Tongue (tissue), 2 donors: ENCODE results near the gene USP53. TPM values are rescaled to one million over a fixed set of nuclear protein-coding genes. Genes with fewer than 3 reads are reported as not detected.
"Not testable (repeated sequence)": the region's sequence is repeated elsewhere in the genome, so short reads cannot be mapped to it uniquely, and the experiment has no call there.

ENCODE experiments used
- DNase-seq: peaks from one replicate; pipeline ENCODE4 v3.0.0-alpha.2; 2015
- total RNA-seq: library from RNA; depleted of rRNA; stranded (reverse); fragments of >200 nt; gene quantifications from one replicate; pipeline ENCODE4 v1.2.3, GENCODE V29; 2014

Gene USP53
- 29.6 TPM for total RNA-seq

- DNase-seq, result peak; percentile 98
These were observed at the start of gene USP53 for GRCh38 chr4:119212234-119212963. Gene USP53 (plus strand): TSS chr4:119212713. CDS start chr4:119239760, 27,047 bp downstream.

DNA sequence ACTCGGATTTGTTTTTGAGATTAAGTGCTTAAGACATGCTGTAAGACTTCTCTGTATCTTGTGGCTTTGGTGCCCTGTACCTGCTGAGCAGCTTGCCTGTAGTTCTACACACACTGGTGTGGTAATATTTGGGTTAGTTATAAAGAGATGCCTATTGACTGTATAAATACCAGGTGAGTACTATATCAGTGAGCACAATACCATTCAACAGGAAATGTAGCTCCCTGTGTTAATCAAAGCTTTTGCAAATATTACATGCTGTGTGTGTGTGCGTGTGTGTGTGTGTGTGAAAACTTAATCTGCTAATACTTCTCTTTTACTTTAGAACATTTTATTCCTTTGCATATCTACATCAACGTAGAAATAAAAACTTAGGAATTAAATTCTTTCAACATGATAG is 46.7 kb upstream of the USP53 start:
- no peak for DNase-seq

DNA sequence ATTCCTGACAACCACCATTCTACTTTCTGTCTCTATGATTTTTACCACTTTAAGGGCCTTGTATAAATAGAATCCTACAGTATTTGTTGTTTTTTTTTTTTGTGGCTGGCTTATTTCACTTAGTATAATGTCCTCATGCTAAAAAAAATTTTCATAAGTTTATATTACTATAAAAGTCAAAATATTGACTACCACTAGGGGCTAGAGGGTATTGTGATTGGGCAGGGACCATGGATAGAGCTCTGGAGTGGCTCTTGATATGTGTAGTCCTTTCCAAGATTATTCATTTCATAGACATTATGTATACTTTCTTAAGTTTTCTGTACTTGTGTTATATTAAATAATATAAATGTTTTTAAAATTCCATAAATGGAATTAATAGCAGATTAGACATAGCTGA is 42.3 kb upstream of the USP53 start:
- DNase-seq, result no peak

GRCh38 chr4:119172223-119172622 is 40.3 kb upstream of the USP53 start:
- DNase-seq, result no peak

DNA sequence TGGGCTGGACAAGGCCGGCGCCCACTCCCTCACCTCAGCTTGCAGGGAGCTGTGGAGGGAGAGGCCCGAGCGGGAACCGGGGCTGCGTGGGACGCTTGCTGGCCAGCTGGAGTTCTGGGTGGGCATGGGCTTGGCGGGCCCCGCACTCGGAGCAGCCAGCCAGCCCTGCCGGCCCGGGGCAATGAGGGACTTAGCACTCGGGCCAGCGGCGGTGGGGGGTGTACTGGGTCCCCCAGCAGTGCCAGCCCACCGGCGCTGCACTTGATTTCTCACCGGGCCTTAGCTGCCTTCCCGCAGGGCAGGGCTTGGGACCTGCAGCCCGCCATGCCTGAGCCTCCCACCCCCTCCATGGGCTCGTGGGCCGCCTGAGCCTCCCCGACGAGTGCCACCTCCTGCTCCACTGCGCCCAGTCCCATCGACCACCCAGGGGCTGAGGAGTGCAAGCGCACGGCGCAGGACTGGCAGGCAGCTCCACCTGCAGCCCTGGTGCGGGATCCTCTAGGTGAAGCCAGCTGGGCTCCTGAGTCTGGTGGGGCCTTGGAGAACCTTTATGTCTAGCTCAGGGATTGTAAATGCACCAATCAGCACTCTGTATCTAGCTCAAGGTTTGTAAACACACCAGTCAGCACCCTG is 38.7 kb upstream of the USP53 start:
- not testable (repeated sequence) for DNase-seq

GRCh38 chr4:119179011-119179410 is 33.5 kb upstream of the USP53 start:
- no peak for DNase-seq

- no peak for DNase-seq
These were observed 28.4 kb upstream of the USP53 start for GRCh38 chr4:119184128-119184527.

DNA sequence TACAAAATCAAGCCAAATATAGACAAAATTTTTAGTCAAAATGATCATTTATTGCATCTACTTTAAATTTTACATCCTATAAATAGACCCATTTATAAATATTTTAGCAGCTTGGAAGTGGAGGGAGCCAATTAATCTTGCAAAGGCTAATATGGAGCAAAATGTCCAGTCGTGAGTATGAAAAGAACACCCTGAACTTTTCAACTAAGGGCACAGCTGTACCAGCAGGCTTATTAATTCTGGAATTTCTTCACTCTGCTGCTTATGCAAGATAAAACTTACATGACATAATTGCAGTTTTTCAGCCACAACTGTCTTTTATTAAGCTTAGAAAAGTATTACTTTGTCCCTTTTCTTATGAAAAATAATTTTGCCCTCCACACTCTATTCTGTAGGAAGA is 22.9 kb upstream of the USP53 start:
- peak; percentile 40 for DNase-seq

- no peak for DNase-seq
These were observed 22.2 kb upstream of the USP53 start for GRCh38 chr4:119190354-119190753.

- no peak for DNase-seq
These were observed 21.0 kb upstream of the USP53 start for GRCh38 chr4:119191505-119191904.

GRCh38 chr4:119197772-119198212 is 14.7 kb upstream of the USP53 start:
- no peak for DNase-seq

- DNase-seq, result no peak
These were observed 7.6 kb upstream of the USP53 start for GRCh38 chr4:119204916-119205315.

- no peak for DNase-seq
These were observed 6.8 kb upstream of the USP53 start for GRCh38 chr4:119205690-119206089.

- DNase-seq, result no peak
These were observed 6.3 kb upstream of the USP53 start for GRCh38 chr4:119206178-119206577.

- DNase-seq, result no peak
These were observed 5.5 kb upstream of the USP53 start for GRCh38 chr4:119207051-119207450.

DNA sequence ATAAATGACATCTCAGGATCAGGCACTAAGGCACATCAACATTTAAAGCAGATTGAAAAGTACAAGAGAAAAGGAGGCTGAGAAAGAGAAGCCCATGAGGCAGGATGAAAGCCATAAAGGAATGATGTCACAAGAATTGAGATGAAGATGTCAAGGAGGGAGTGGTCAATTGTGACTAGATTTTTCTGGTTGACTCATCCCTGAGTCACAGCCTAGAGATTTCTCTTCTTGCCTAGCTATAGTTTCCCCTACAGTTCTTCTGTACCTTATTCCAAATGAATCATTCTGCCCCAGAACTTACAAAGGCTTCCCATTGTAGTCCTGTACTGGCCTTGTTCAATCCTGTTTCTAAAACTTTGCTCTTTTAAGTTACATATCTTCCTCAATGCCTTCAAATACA is 3.4 kb upstream of the USP53 start:
- no peak for DNase-seq

GRCh38 chr4:119209586-119209985 is 2.9 kb upstream of the USP53 start:
- no peak for DNase-seq

DNA sequence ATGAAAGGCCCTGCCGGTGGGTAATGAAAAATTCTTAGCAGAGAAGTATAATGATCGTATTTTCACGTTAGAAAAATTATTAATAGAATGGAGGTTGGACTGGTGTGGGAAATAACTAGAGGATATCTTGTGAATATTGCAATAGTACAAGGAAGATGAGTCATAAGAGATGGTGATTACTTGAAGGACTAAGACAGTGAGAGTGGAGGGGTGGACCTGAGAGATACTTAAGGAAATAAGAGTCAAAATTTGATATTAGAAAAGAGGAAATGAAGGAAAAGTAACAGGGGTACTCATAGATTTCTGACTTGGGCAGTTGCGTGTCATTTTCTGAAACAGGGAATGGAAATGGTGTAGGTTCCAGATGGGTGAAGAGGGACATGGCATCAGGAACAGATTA is 1.7 kb upstream of the USP53 start:
- no peak for DNase-seq

DNA sequence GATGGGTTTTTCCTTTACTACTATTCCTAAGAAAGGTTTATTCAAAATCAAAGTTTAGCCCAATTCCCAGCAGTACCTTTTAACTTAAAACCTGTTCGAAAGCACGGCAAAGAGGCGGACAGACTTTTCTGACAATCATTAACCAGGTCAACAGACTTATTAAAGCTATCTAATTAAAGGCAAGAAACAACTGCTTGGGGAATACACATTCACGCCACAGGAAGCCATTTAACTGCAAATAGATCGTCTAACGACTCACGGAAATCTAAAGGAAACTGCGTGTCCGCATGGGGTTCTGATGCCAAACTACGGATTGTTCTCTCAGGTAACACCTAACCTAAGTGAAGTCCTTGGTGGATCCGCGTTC is 663 bp upstream of the USP53 start:
- DNase-seq, result no peak

DNA sequence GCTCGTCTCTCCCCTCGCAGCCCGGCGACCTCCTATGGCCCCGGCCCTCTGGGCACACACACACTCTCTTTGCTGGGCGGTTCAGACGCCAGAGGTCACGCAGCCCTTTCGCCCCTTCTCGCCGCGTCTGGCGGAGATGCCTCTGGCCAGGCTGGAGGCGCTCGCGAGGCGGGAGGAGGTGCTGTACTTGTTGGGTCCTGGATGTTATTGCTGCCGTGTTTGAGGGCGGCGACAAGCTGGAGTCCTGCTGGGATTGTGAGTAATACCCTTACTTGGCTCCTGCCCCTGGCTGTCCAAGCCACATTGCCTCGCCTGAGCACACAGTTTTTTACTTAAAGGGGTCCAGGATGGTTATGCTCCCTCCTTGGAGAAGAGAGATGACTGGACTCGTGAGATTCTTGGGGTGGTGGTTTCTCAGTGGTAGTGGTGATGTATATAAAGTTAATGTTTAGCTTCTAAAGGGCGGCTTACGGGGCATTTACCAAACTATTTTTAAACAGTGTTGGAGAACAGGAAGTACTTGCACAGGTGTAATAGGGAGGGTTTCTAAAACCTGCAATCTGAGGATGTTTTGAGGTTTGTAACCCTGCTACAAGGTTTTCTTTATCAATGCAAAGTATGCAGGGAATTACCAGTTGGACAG is 572 bp downstream of the USP53 start:
- peak; percentile 81 for DNase-seq

GRCh38 chr4:119218093-119218492 is 5.6 kb downstream of the USP53 start:
- no peak for DNase-seq

DNA sequence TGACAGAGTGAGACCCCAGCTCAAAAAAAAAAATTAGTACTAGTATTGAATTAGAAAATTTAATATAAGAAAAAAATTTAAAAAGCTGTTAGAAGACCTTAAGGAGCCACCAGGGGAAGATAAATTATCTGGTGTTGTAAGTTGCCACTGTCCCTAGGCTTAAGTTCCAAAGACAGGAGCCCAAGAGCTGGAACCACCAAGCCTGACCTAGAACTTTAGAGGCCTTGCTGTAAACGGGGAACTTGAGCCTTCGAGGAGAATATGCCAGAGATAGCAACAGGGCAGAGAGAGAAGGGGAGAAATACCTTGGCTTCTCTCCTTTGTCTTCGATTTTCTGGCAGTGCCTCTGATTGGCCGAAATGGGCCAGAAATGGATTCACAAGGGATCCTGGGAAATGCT is 8.9 kb downstream of the USP53 start:
- DNase-seq, result no peak

- DNase-seq, result no peak
These were observed 15.2 kb downstream of the USP53 start for GRCh38 chr4:119227690-119228089.

GRCh38 chr4:119228406-119228805 is 15.9 kb downstream of the USP53 start:
- no peak for DNase-seq
